Measurements from ENCODE around the gene NRCAM.

NRCAM gene

DNA sequence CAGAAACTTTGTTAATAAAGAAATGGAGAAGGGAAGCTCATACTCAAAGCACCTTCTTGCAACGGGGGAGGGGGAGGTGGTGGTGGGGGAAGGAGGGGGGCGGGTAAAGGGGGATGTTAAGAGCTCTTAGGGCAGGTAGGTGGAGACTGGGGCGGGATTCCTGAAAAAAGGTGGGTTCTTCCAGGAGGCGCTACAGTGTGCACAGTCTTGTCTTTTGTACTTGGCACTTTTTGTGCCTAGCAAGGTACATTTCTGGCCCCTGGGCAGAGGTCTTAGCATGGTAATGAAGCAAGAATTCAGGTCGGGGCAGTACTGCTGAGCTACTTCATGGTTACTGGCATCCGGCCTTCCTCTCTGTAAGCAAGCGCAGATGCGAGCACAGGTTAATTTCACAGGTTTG is 310.8 kb downstream of the NRCAM start:
- DNase-seq = no peak

DNA sequence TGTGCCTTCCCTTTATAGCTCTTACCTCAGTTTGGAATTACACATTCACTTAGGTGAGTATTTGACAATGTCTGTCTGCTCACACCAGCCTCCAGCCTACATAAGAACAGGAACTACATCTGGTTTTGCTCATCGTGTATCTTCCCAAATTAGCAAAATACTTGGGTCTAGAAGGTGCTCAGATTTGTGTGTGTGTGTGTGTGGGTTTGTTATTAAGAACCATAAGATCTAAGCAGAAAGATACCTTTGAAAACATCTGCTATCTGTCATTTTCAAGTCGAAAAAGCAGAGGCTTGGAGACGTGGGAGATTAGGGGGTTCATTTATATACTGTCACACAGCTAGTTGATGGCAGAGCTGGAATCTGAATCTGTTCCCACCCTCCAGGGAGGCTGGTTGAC is 311.3 kb downstream of the NRCAM start:
- no peak for DNase-seq

GRCh38 chr7:108143658-108144420 is 312.4 kb downstream of the NRCAM start:
- no peak for DNase-seq

- DNase-seq = no peak
Measured at GRCh38 chr7:108142675-108143259, 313.5 kb downstream of the NRCAM start.

- no peak for DNase-seq
Measured at GRCh38 chr7:108142180-108142579, 314.1 kb downstream of the NRCAM start.

- DNase-seq = no peak
Measured at GRCh38 chr7:108140671-108141070, 315.6 kb downstream of the NRCAM start.

DNA sequence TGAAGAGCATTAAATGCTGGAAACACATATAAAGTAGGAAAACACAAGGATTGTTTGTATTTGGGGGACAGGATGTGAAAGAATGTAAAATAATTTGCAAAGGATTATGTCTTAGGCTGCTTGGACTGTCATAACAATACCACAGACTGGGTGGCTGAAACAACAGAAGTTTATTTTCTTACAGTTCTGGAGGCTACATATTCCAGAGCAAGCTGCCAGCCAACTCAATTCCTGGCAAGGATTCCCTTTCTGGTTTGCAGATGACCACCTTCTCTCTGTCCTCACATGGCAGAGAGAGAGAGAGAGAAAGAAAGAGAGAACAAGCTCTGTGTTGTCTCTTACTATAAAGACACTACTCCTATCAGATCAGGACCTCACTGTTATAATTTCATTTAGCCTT is 317.3 kb downstream of the NRCAM start:
- no peak for DNase-seq

- DNase-seq = no peak
Measured at GRCh38 chr7:108137993-108138392, 318.2 kb downstream of the NRCAM start.

GRCh38 chr7:108137040-108137439 is 319.2 kb downstream of the NRCAM start:
- DNase-seq = no peak

- no peak for DNase-seq
Measured at GRCh38 chr7:108136191-108136688, 320.0 kb downstream of the NRCAM start.

DNA sequence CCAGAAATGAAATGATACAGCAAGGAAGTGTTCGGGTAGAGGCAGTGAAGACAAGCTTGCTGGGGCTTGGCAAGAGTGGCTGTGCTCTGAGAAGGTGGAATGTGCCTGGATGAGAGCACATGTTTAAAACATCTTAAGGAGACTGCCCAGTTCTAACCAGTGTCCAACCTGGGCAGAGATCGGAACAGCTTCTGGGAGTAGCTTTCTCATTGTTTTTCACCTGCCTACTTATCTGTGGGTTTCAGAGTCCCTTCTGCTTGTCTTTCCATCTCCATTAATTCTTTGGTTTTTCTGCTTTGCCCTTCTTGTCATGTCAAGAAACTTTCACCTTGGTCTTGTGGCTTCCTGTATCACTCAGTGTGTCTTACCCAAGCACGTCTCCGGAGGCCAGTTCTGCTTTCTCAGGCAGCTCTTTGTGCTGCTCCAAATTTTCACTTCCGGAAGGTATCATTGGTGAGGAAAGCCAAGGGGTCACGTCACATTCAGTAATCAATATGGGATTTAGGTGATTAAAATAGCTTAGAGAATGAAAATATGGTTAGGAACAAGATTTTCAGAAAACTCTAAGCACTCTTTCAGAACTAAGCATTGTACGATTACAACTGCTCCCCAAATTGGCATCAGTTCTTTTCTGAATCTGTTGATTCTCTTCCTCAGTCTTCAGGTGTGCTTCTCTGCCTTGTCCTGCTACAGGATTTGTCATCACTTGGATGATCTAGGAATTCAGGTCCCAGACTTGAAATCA is 320.6 kb downstream of the NRCAM start:
- no peak for DNase-seq

- DNase-seq = no peak
Measured at GRCh38 chr7:108134486-108134885, 321.8 kb downstream of the NRCAM start.

GRCh38 chr7:108132551-108133265 is 323.5 kb downstream of the NRCAM start:
- DNase-seq = no peak

DNA sequence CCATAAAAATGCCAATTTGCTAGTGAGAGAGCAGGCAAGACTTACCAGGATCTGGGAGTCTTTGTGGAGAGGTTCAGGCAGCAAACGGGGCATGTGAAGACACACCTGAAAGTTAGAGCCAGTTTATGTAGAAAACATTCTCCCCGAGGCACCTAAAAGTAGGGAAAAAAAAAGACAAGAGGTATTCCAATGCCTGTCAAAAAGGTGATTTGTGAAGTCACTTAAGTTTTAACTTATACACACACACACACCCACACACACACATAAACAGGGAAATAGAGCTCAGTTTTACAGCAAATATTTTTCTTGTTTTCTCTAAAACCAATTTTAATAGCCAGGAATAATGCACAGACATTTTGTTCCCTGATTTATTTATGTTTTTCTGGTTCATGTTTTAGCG is 326.0 kb downstream of the NRCAM start, which contains the start of gene LAMB4:
LAMB4 (minus strand) TSS at position 101 of the 400 bp plus-strand sequence. CDS start 7,197 bp downstream, outside the sequence.
- DNase-seq = no peak

- no peak for DNase-seq
Measured at GRCh38 chr7:108129018-108129965, 326.9 kb downstream of the NRCAM start.

GRCh38 chr7:108128514-108128913 is 327.7 kb downstream of the NRCAM start:
- DNase-seq = no peak

- no peak for DNase-seq
Measured at GRCh38 chr7:108127461-108127860, 328.8 kb downstream of the NRCAM start.

DNA sequence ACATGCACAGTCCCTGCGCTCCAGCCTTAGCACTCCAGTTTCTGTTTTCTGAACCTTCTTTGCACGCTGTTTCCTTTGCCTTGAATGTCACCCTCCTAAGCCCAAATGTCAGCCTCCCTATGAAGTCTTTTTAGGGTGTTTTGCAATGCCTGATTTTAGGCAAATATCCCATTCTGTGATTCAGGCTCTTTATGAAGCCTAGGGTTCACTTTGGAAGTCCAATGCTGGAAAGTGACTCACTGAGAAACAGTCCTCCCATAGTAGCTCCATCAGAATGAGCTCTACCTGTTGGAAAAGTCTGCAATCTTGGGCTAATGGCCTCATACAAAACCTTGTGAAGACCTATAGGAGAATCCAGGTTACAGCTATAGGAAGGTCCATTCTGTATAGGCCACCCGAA is 331.4 kb downstream of the NRCAM start:
- DNase-seq = no peak

DNA sequence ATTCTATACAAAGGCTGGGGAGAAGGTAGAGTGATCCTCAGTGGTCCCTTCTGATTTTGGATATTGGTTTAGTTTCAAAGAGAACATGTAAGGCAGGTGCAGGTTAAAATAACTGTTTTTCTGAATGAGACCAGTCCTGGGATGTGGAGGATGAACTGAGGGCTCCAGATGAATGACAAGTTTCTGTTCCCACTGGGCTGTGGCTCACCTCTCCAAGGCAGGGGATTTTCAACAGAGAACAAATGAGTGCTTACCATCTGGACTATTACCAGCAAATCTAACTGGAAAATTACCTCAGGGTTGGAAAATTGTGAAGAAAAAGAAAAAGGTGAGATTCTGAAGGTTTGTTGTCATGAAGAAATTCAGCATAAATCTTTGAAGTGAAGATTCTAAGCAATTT is 334.1 kb downstream of the NRCAM start:
- no peak for DNase-seq

DNA sequence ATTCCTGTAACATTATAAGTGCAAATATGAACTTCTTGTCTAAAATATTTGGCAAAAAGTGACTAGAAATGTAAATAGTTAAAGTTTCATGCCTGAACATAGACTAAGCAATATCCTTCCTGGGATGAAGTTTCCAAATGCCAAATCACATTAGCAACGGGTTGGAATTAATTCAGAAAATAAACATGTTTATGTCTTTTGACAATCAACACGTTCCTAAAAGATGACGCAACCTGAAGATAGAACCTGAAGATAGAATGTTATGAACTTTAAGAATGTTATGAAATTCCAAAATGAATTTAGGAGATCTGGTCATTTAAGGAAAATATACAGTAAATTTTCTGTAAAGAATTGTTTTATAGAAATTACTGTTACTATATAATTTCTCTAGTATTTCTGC is 335.3 kb downstream of the NRCAM start:
- DNase-seq = no peak

- no peak for DNase-seq
Measured at GRCh38 chr7:108120196-108120595, 336.0 kb downstream of the NRCAM start.

DNA sequence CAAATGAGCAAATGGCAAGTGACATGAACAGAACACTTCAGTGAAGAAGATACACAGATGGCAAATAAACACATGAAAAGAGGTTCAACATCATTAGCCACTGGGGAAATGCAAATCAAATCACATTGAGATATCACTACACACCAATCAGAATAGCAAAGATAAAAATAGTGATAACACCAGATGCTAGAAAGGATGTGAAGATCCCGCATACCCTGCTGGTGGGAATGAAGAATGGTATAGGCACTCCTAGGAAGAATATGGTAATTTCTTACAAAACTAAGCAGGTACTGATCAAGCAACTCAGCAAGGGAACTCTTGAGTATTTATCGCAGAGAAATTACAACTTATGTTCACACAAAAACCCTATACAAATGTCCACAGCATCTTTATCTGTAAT is 337.3 kb downstream of the NRCAM start:
- no peak for DNase-seq

All from amniotic stem cell (primary cell).